ENCODE measurements around the gene NFX1. TPM values are rescaled to one million over a fixed set of nuclear protein-coding genes. Genes with fewer than 3 reads are reported as not detected.

Gene NFX1
- total and polyA plus RNA-seq, 9 of the 15 experiments (the other 6 are each of a cell fraction or from before 2014, with no cell fraction given), result 8.8 to 38.9 (median 26.8) TPM

- TF ChIP-seq VEZF1 (CRISPR knock-in tag; IDR thresholded peaks at IDR 0.05), result peak; percentile 80
- TF ChIP-seq RFX7 (CRISPR knock-in tag; IDR thresholded peaks at IDR 0.05), result no peak
- peak; percentile 93 for TF ChIP-seq PHF20 (IDR thresholded peaks at IDR 0.05; ENCODE audit: partially characterized antibody)
- peak; percentile 83 for TF ChIP-seq SUPT5H (IDR thresholded peaks at IDR 0.05)
- peak; percentile 97 to 98 for TF ChIP-seq FOXK2 (conservative IDR thresholded peaks at IDR 0.05 in 1 of 2, IDR thresholded peaks at IDR 0.05 in 1 of 2; ENCODE audit: low read depth in 2 of 2)
- TF ChIP-seq MLX (CRISPR knock-in tag; conservative IDR thresholded peaks at IDR 0.05), result no peak
- no peak for TF ChIP-seq TAF15 (IDR thresholded peaks at IDR 0.05; ENCODE audit: low read depth, low read length)
- TF ChIP-seq RREB1 (CRISPR knock-in tag; IDR thresholded peaks at IDR 0.05), result no peak
- no peak for TF ChIP-seq THRB (CRISPR knock-in tag; conservative IDR thresholded peaks at IDR 0.05)
- no peak for TF ChIP-seq TRIM28 (IDR thresholded peaks at IDR 0.05)
- no peak for TF ChIP-seq MCM5 (IDR thresholded peaks at IDR 0.05; ENCODE audit: low read depth)
- TF ChIP-seq MITF (IDR thresholded peaks at IDR 0.05), result peak; percentile 86; the same call in 1 of the 2 replicates
- TF ChIP-seq RBM15 (IDR thresholded peaks at IDR 0.05; ENCODE audit: insufficient read depth, low read length), result no peak
- no peak; the same call in 1 of the 2 replicates for TF ChIP-seq ZNF232 (CRISPR knock-in tag; IDR thresholded peaks at IDR 0.05)
- TF ChIP-seq ZNF280B (CRISPR knock-in tag; IDR thresholded peaks at IDR 0.05), result no peak
These were observed at the start of gene NFX1 (continued) for GRCh38 chr9:33290247-33291030.

All from K562 (cell line).